Fibroblast of the aortic adventitia (primary cell): Measurements from ENCODE around the gene ZNF516. TPM values are rescaled to one million over a fixed set of nuclear protein-coding genes. Genes with fewer than 3 reads are reported as not detected.
A peak's percentile ranks its signal among the peaks of the same experiment; 100 is the strongest.

ENCODE experiments used
- DNase-seq: peaks from one replicate; pipeline ENCODE4 v3.0.0-alpha.2; 2010; ENCODE audit warnings: low read depth
- H3K4me3 ChIP-seq: 2 replicates; pipeline ENCODE4 v1.5.1; 2011; ENCODE audit warnings: low read depth, mild to moderate bottlenecking, control low read depth, low read length, moderate library complexity
- CTCF ChIP-seq: IDR thresholded peaks from 2 replicates; pipeline ENCODE4 v1.5.1; 2011; ENCODE audit warnings: mild to moderate bottlenecking, low read length, control low read depth, inconsistent platforms; ENCODE audit not compliant: insufficient read depth
- total RNA-seq: library from RNA; depleted of rRNA; stranded (reverse); fragments of >200 nt; gene quantifications from 2 replicates; pipeline ENCODE4 v1.2.3, GENCODE V29; 2012; ENCODE audit warnings: low replicate concordance

The ZNF516 gene
- total RNA-seq, 1 donor, result 21.9 TPM

GRCh38 chr18:76395609-76396008 is 99.4 kb downstream of the ZNF516 start:
- DNase-seq, result no peak
- no peak overlapping the region for H3K4me3 ChIP-seq
- no peak for TF ChIP-seq CTCF

GRCh38 chr18:76394780-76395476 is 100.1 kb downstream of the ZNF516 start:
- no peak overlapping the region for H3K4me3 ChIP-seq
- TF ChIP-seq CTCF, result no peak
- DNase-seq, result peak; percentile 60

DNA sequence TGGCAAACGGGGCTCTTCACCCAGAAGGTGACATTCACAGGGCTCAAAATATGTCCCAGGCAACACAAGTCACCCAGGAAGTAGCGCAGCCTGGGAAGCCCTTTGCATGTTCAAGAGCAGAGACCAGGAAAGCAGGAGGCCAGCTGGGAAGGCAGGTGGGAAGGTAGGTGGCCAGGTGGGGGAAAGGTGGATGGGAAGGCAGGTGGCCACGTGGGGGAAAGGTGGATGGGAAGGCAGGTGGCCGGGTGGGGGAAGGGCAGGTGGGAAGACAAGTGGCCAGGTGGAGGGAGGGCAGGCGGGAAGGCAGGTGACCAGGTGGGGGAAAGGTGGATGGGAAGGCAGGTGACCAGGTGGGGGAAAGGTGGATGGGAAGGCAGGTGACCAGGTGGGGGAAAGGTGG is 102.7 kb downstream of the ZNF516 start:
- no peak overlapping the region for H3K4me3 ChIP-seq
- no peak for TF ChIP-seq CTCF
- no peak for DNase-seq

- H3K4me3 ChIP-seq, result no peak overlapping the region
- no peak for DNase-seq
- TF ChIP-seq CTCF, result no peak
Observed at GRCh38 chr18:76391746-76392145, 103.3 kb downstream of the ZNF516 start.

DNA sequence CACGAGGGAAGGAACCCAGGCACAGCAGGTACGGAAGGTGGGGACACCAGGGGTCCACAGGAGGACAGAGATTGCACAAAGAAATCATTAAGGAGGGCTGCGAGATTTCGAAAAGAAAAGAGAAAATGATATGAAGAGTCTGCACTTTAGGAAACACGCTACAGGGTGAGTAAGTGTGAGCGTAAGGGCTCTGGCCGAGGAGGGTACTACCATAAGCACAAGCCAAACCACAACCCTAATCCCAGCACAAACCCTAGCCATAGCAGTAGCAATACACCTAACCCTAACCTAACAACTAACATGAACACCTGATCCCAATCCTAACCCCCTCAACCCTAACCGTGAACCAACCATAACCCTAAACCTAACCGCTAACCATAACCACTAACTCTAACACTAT is 104.0 kb downstream of the ZNF516 start:
- H3K4me3 ChIP-seq, result no peak overlapping the region
- TF ChIP-seq CTCF, result no peak
- no peak for DNase-seq

DNA sequence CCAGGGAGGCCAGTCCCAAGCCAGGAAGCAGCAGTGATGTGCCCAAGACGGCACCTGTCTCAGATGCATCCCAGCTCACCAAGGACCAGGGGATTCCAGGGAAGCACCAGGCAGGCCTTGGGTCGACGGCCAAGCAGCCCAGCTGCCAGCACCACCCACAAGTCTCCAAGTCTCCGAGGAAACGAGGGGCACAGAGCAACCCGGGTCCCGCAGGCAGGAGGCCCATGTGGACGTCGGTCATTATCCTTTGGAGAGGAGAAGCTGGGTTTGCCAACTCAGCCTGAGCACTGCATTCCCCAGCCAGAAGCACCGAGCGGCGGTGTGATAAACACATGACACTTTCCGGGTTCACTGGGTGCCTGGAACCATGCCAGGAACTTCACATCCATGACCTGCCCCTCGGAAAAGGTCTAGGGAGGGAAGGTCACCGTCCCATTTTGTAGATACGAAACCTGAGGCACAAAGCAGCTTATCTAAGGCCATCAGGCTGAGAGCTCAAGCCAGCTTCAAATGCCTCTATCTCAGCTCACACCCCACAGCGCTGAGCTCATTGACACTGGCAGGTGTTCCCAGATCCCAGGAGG is 104.5 kb downstream of the ZNF516 start:
- no peak for TF ChIP-seq CTCF

More for the DNA sequence above, 104.5 kb downstream of the ZNF516 start:
- DNase-seq, result no peak
- no peak overlapping the region for H3K4me3 ChIP-seq
